CD8-positive, alpha-beta memory T cell (primary cell): Measurements from ENCODE around the gene TRPM1. TPM values are rescaled to one million over a fixed set of nuclear protein-coding genes. Genes with fewer than 3 reads are reported as not detected.

Experiments
- CTCF ChIA-PET: fragments of 350-600 bp; sonication (Branson Sonifier 250); formaldehyde crosslinking; loops from one replicate; lab custom pipeline; 2021; ENCODE audit warnings: antibody characterized with exemption; lab: Charles Lee
- POLR2A ChIA-PET: fragments of 350-600 bp; sonication (Branson Sonifier 250); formaldehyde crosslinking; loops from one replicate; lab custom pipeline; 2021; ENCODE audit warnings: antibody characterized with exemption; lab: Charles Lee
- DNase-seq, 5 donors: peaks; one replicate each; pipeline versions ENCODE4 v3.0.0 to v3.0.0-alpha.2; 2020 to 2022; ENCODE audit warnings: mixed read lengths in 1 of 5
- H3K27ac ChIP-seq: one replicate; pipeline ENCODE4 v1.7.0; 2013; ENCODE audit warnings: low read depth, mild to moderate bottlenecking, low read length, moderate library complexity
- H3K27me3 ChIP-seq: 2 replicates; pipeline ENCODE4 v1.7.0; 2013; ENCODE audit warnings: low read length, mild to moderate bottlenecking; ENCODE audit not compliant: insufficient read depth, poor library complexity, severe bottlenecking
- H3K36me3 ChIP-seq: 2 replicates; pipeline ENCODE4 v1.7.0; 2013; ENCODE audit warnings: mild to moderate bottlenecking, low read length, moderate library complexity; ENCODE audit not compliant: insufficient read depth
- H3K4me1 ChIP-seq: 2 replicates; pipeline ENCODE4 v1.7.0; 2013; ENCODE audit warnings: mild to moderate bottlenecking, low read length, moderate library complexity; ENCODE audit not compliant: insufficient read depth
- H3K4me3 ChIP-seq: 2 replicates; pipeline ENCODE4 v1.7.0; 2013; ENCODE audit warnings: mild to moderate bottlenecking, low read length
- H3K9me3 ChIP-seq: 2 replicates; pipeline ENCODE4 v1.7.0; 2013; ENCODE audit warnings: mild to moderate bottlenecking, low read length
- H3K27ac Mint-ChIP-seq, 8 donors: one replicate each; pipeline ENCODE4 v1.8.0; 2020 to 2021; ENCODE audit warnings: mixed read lengths in 8 of 8, mild to moderate bottlenecking in 6 of 8, inconsistent platforms in 3 of 8, moderate library complexity in 3 of 8
- H3K27me3 Mint-ChIP-seq, 2 donors: one replicate each; pipeline ENCODE4 v1.8.0; 2020 to 2021; ENCODE audit warnings: mixed read lengths in 2 of 2, mild to moderate bottlenecking in 1 of 2, moderate library complexity in 1 of 2
- H3K36me3 Mint-ChIP-seq, 3 donors: one replicate each; pipeline ENCODE4 v1.8.0; 2020 to 2021; ENCODE audit warnings: mixed read lengths in 3 of 3, inconsistent platforms in 1 of 3, mild to moderate bottlenecking in 1 of 3
- H3K4me1 Mint-ChIP-seq, 3 donors: one replicate each; pipeline ENCODE4 v1.8.0; 2020 to 2021; ENCODE audit warnings: mixed read lengths in 3 of 3, inconsistent platforms in 1 of 3, mild to moderate bottlenecking in 1 of 3
- H3K4me3 Mint-ChIP-seq, 7 donors: one replicate each; pipeline ENCODE4 v1.8.0; 2020 to 2021; ENCODE audit warnings: mixed read lengths in 7 of 7, mild to moderate bottlenecking in 6 of 7, moderate library complexity in 4 of 7, inconsistent platforms in 2 of 7
- H3K9me3 Mint-ChIP-seq, 5 donors: one replicate each; pipeline ENCODE4 v1.8.0; 2020 to 2022; ENCODE audit warnings: mixed read lengths in 5 of 5, mild to moderate bottlenecking in 3 of 5, moderate library complexity in 2 of 5, inconsistent platforms in 1 of 5
- polyA plus RNA-seq: library from polyadenylated mRNA; unstranded; fragments of 300-500 nt; fragmentation: Illumina TruSeq; gene quantifications from one replicate; pipeline ENCODE4 v1.2.3, GENCODE V29; 2021
- total RNA-seq, 2 experiments: library from RNA; stranded (reverse); gene quantifications; one replicate each; pipeline ENCODE4 v1.2.3, GENCODE V29; 2021

The TRPM1 gene
- total and polyA plus RNA-seq, 3 experiments from 2014 or later, result 0.03 TPM; not detected in 2

- Histone ChIP-seq H3K9me3 (no peaks in the 10 kb centered on the region), H3K36me3 (no peaks in the 10 kb centered on the region), H3K4me3 (no peak overlapping the region), H3K27ac (no peak overlapping the region), H3K4me1 (no peaks in the 10 kb centered on the region), H3K27me3 (no peaks in the 10 kb centered on the region)
- Mint-ChIP-seq H3K4me1 (no peaks in the 10 kb centered on the region), H3K27me3 (peaks cover 8% of the 10 kb centered on the region in 2 donors), H3K9me3 (no peaks in the 10 kb centered on the region), H3K36me3 (no peaks in the 10 kb centered on the region), H3K27ac (peak overlapping the region in 1 of 8 donors; percentile 61), H3K4me3 (no peak overlapping the region)
- POLR2A ChIA-PET, result no interaction called here
- DNase-seq, result no peak
- CTCF ChIA-PET, result no interaction called here
Measured at GRCh38 chr15:31065824-31066223, 35.7 kb downstream of the TRPM1 start.

GRCh38 chr15:31062911-31063310, 38.6 kb downstream of the TRPM1 start:
- Histone ChIP-seq H3K4me3 (no peak overlapping the region), H3K27ac (no peak overlapping the region), H3K9me3 (no peaks in the 10 kb centered on the region), H3K4me1 (no peaks in the 10 kb centered on the region), H3K27me3 (no peaks in the 10 kb centered on the region), H3K36me3 (no peaks in the 10 kb centered on the region)
- Mint-ChIP-seq H3K4me1 (no peaks in the 10 kb centered on the region), H3K4me3 (no peak overlapping the region), H3K36me3 (no peaks in the 10 kb centered on the region), H3K27ac (no peak overlapping the region), H3K9me3 (no peaks in the 10 kb centered on the region), H3K27me3 (peaks cover 12 to 16% of the 10 kb centered on the region in 2 donors)
- CTCF ChIA-PET, result interaction anchor here (1.0 kb wide), 1 partner anchor 240 kb away, joined by 3 read pairs; no protein-coding TSS in a partner anchor
- POLR2A ChIA-PET, result no interaction called here
- no peak for DNase-seq

- Histone ChIP-seq H3K36me3 (no peaks in the 10 kb centered on the region), H3K27me3 (no peaks in the 10 kb centered on the region), H3K4me1 (no peaks in the 10 kb centered on the region), H3K27ac (no peak overlapping the region), H3K9me3 (no peaks in the 10 kb centered on the region), H3K4me3 (no peak overlapping the region)
- no peaks in the 10 kb centered on the region for H3K36me3 Mint-ChIP-seq
- POLR2A ChIA-PET, result no interaction called here
- H3K27me3 Mint-ChIP-seq, result peaks cover 15 to 19% of the 10 kb centered on the region in 2 donors
- DNase-seq, result no peak
- H3K9me3 Mint-ChIP-seq, result peaks cover 0 to 3% (median 0%) of the 10 kb centered on the region in 5 donors
- H3K4me3 Mint-ChIP-seq, result no peak overlapping the region
- CTCF ChIA-PET, result interaction anchor here (1.0 kb wide), 1 partner anchor 241 kb away, joined by 3 read pairs; no protein-coding TSS in a partner anchor
- no peaks in the 10 kb centered on the region for H3K4me1 Mint-ChIP-seq
- H3K27ac Mint-ChIP-seq, result no peak overlapping the region
Measured at GRCh38 chr15:31062310-31062847, 39.1 kb downstream of the TRPM1 start.

DNA sequence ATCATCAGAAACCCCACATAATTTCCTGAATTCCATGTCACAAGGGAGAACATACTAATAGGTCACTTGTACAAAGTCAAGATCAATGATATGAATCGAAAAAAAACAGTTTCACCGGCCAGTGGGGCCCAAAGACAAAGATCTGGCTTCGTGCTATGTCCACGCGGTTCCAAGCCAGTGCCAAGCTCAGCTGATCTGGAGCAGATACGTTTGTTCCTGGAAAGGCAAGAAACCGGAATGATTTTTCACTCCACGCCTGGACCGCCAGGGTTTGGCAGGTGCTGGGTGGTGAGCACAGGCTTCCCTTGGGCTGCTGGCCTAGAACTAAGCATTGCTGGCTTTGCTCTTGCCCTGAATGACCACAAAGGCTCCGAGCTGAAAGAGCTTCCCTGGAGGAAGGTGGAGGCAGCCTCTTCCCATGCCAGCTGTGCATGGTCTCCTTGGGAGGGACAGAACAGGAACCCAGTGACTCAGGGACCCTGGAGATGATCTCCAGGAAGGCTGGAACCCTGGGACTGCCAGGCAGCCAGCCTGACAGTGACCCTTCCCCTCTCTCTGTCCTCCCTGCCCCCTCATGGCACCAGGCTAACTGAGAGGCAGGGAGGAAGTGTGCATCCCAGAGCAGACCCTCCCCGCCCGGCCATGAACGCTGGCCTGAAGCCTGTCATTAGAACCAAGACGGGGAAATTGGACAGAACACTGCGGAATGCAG, 40.9 kb downstream of the TRPM1 start:
- POLR2A ChIA-PET, result no interaction called here
- DNase-seq, result no peak
- Histone ChIP-seq H3K27me3 (no peaks in the 10 kb centered on the region), H3K36me3 (no peaks in the 10 kb centered on the region), H3K27ac (no peak overlapping the region), H3K9me3 (no peaks in the 10 kb centered on the region), H3K4me3 (no peak overlapping the region), H3K4me1 (no peaks in the 10 kb centered on the region)
- Mint-ChIP-seq H3K27ac (no peak overlapping the region), H3K9me3 (peaks cover 0 to 5% (median 2%) of the 10 kb centered on the region in 5 donors), H3K36me3 (peaks cover 0 to 5% (median 0%) of the 10 kb centered on the region in 3 donors), H3K4me1 (no peaks in the 10 kb centered on the region), H3K4me3 (no peak overlapping the region), H3K27me3 (peaks cover 16 to 25% of the 10 kb centered on the region in 2 donors)
- CTCF ChIA-PET, result no interaction called here

GRCh38 chr15:31058236-31058962, 43.1 kb downstream of the TRPM1 start:
- ChIA-PET POLR2A (no interaction called here), CTCF (no interaction called here)

DNA sequence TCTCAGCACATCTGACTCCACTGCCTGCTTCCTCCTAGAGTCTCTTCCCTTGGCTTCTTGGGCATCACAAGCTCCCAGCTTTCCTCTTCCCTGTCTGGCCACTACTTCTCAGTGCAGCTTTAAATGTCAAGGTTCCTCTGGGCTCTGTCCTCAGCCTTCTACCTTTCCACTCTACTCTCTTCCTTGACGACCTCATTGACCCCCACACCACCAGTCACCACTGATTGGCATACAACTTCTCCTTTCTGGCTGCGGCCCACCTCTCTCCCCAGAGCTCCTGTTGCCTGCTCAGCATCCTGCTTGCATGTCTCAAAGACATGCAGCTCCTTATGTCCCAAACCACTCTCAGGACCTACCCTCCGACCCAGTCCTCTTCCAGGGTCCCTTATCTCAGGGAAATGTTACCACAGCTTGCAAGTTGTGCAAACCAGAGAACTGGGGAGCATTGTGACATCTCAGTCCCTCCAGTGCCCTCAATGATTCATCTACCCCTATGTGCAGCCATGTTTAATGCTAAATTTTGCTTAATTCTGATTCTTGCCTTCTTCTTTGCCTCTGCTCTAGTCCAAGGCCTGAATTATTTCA, 49.9 kb downstream of the TRPM1 start:
- Histone ChIP-seq H3K27ac (no peak overlapping the region), H3K9me3 (no peaks in the 10 kb centered on the region), H3K4me3 (no peak overlapping the region), H3K36me3 (no peaks in the 10 kb centered on the region), H3K4me1 (no peaks in the 10 kb centered on the region), H3K27me3 (no peaks in the 10 kb centered on the region)
- CTCF ChIA-PET, result no interaction called here
- Mint-ChIP-seq H3K36me3 (peaks cover 0 to 5% (median 0%) of the 10 kb centered on the region in 3 donors), H3K9me3 (no peaks in the 10 kb centered on the region), H3K27me3 (peaks cover 5% of the 10 kb centered on the region in 2 donors), H3K4me1 (peaks cover 4 to 7% (median 6%) of the 10 kb centered on the region in 3 donors), H3K27ac (no peak overlapping the region), H3K4me3 (no peak overlapping the region)
- POLR2A ChIA-PET, result no interaction called here
- no peak for DNase-seq

More at GRCh38 chr15:31058236-31058962, 43.1 kb downstream of the TRPM1 start:
- Mint-ChIP-seq H3K27me3 (peaks cover 14 to 30% of the 10 kb centered on the region in 2 donors), H3K9me3 (peaks cover 0 to 5% (median 2%) of the 10 kb centered on the region in 5 donors), H3K4me1 (no peaks in the 10 kb centered on the region), H3K36me3 (peaks cover 0 to 10% (median 0%) of the 10 kb centered on the region in 3 donors), H3K4me3 (no peak overlapping the region), H3K27ac (no peak overlapping the region)
- Histone ChIP-seq H3K27me3 (no peaks in the 10 kb centered on the region), H3K4me1 (no peaks in the 10 kb centered on the region), H3K4me3 (no peak overlapping the region), H3K9me3 (no peaks in the 10 kb centered on the region), H3K36me3 (no peaks in the 10 kb centered on the region), H3K27ac (no peak overlapping the region)
- no peak for DNase-seq

DNA sequence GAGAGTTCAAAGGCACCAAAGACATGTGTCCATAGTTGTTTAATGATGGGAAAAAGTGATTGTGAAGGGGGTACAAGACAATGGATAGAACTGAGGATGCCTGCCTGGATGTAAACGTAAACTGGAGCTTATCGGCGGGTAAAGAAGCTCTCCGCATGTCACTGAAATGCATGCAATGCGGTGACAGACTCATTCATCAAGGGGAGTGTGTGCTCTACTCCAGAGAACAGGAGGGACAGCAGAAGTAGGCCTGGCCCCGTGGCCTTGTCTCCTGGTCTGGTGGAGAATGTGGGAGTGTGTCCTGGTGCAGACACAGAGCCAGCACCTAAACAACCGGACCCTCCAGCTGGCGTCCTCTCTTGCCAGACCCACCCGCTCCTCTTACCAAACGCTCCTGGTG, 50.6 kb downstream of the TRPM1 start:
- Histone ChIP-seq H3K27me3 (no peaks in the 10 kb centered on the region), H3K9me3 (no peaks in the 10 kb centered on the region), H3K4me1 (no peaks in the 10 kb centered on the region), H3K27ac (no peak overlapping the region), H3K4me3 (no peak overlapping the region), H3K36me3 (no peaks in the 10 kb centered on the region)
- Mint-ChIP-seq H3K27me3 (peaks cover 5 to 10% of the 10 kb centered on the region in 2 donors), H3K36me3 (peaks cover 0 to 5% (median 0%) of the 10 kb centered on the region in 3 donors), H3K4me1 (peaks cover 4 to 7% (median 6%) of the 10 kb centered on the region in 3 donors), H3K9me3 (no peaks in the 10 kb centered on the region), H3K27ac (no peak overlapping the region), H3K4me3 (no peak overlapping the region)
- ChIA-PET CTCF (no interaction called here), POLR2A (no interaction called here)
- DNase-seq, result no peak
